Esophagus muscularis mucosa (tissue), 3 donors: ENCODE results near the gene SBNO2.

Source experiments
- POLR2A ChIP-seq: fragments of 450-650 bp; IDR thresholded peaks from one replicate; pipeline ENCODE4 v1.6.1; 2017; ENCODE audit warnings: antibody characterized with exemption, moderate library complexity, mild to moderate bottlenecking, low read depth
- TF ChIP-seq, protein P1 (sequence below), 3 experiments: fragments of 200-600 bp in 2 of 3; fragments of 450-650 bp in 1 of 3; sonication (generic) in 2 of 3; IDR thresholded peaks; one replicate each; pipeline ENCODE4 v1.5.1; 2017 to 2019; ENCODE audit warnings: antibody characterized with exemption in 3 of 3, mild to moderate bottlenecking in 2 of 3, moderate library complexity in 1 of 3

- TF ChIP-seq, protein P1, sequence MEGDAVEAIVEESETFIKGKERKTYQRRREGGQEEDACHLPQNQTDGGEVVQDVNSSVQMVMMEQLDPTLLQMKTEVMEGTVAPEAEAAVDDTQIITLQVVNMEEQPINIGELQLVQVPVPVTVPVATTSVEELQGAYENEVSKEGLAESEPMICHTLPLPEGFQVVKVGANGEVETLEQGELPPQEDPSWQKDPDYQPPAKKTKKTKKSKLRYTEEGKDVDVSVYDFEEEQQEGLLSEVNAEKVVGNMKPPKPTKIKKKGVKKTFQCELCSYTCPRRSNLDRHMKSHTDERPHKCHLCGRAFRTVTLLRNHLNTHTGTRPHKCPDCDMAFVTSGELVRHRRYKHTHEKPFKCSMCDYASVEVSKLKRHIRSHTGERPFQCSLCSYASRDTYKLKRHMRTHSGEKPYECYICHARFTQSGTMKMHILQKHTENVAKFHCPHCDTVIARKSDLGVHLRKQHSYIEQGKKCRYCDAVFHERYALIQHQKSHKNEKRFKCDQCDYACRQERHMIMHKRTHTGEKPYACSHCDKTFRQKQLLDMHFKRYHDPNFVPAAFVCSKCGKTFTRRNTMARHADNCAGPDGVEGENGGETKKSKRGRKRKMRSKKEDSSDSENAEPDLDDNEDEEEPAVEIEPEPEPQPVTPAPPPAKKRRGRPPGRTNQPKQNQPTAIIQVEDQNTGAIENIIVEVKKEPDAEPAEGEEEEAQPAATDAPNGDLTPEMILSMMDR (IDR thresholded peaks at IDR 0.05) = no peak
- no peak for TF ChIP-seq POLR2A
Observed at GRCh38 chr19:1070576-1070930, 103.5 kb downstream of the SBNO2 start.
